SK-N-SH treated with all-trans-retinoic acid at 6 μM for 48 hours (cell line): ENCODE results near the gene EBP.

Source experiments
- ATAC-seq: fragments of 200-7000 bp; cut with Tn5 transposase; 3 replicates; pipeline ENCODE4 v1.9.1; 2020; ENCODE audit warnings: mild to moderate bottlenecking, moderate library complexity
- ARNTL ChIP-seq: fragments of 450-650 bp; formaldehyde crosslinking; IDR thresholded peaks from 2 replicates; pipeline ENCODE4 v1.5.0; 2020; ENCODE audit warnings: low read depth, mild to moderate bottlenecking, moderate library complexity, borderline replicate concordance
- BACH2 ChIP-seq: fragments of 250-450 bp; sonication (Bioruptor Pico); IDR thresholded peaks from 2 replicates; pipeline ENCODE4 v1.9.0; 2021; ENCODE audit warnings: mild to moderate bottlenecking, borderline replicate concordance
- CREB5 ChIP-seq: fragments of 250-450 bp; sonication (Bioruptor Pico); IDR thresholded peaks from 2 replicates; pipeline ENCODE4 v1.5.1; 2020; ENCODE audit warnings: low read depth, mild to moderate bottlenecking, moderate library complexity
- CSDC2 ChIP-seq: fragments of 250-450 bp; sonication (Bioruptor Pico); IDR thresholded peaks from 2 replicates; pipeline ENCODE4 v1.5.0; 2020; ENCODE audit warnings: mild to moderate bottlenecking, moderate library complexity
- ESRRG ChIP-seq: fragments of 250-450 bp; sonication (Bioruptor Pico); IDR thresholded peaks from 2 replicates; pipeline ENCODE4 v1.6.1; 2021; ENCODE audit warnings: mild to moderate bottlenecking
- GLIS3 ChIP-seq: fragments of 250-450 bp; sonication (Bioruptor Pico); IDR thresholded peaks from 2 replicates; pipeline ENCODE4 v1.5.0; 2020; ENCODE audit warnings: mild to moderate bottlenecking, moderate library complexity
- OSR1 ChIP-seq: fragments of 250-450 bp; sonication (Bioruptor Pico); IDR thresholded peaks from 2 replicates; pipeline ENCODE4 v1.8.0; 2022; ENCODE audit warnings: moderate library complexity, mild to moderate bottlenecking, inconsistent platforms
- POU6F1 ChIP-seq: fragments of 250-450 bp; sonication (Bioruptor Pico); IDR thresholded peaks from 2 replicates; pipeline ENCODE4 v1.8.0; 2021; ENCODE audit warnings: low read depth, mild to moderate bottlenecking, moderate library complexity, borderline replicate concordance
- RARB ChIP-seq: fragments of 250-450 bp; sonication (Bioruptor Pico); IDR thresholded peaks from 2 replicates; pipeline ENCODE4 v1.8.0; 2021; ENCODE audit warnings: mild to moderate bottlenecking, moderate library complexity
- SNAI2 ChIP-seq: fragments of 250-450 bp; sonication (Bioruptor Pico); IDR thresholded peaks from 2 replicates; pipeline ENCODE4 v1.5.0; 2020; ENCODE audit warnings: mild to moderate bottlenecking, moderate library complexity
- TCF4 ChIP-seq: fragments of 250-450 bp; sonication (Bioruptor Pico); IDR thresholded peaks from 2 replicates; pipeline ENCODE4 v1.8.0; 2021; ENCODE audit warnings: mild to moderate bottlenecking, moderate library complexity, borderline replicate concordance
- TOX ChIP-seq: fragments of 250-450 bp; sonication (Bioruptor Pico); IDR thresholded peaks from 2 replicates; pipeline ENCODE4 v1.8.0; 2021; ENCODE audit warnings: mild to moderate bottlenecking, moderate library complexity, borderline replicate concordance
- TSHZ2 ChIP-seq: fragments of 250-450 bp; sonication (Bioruptor Pico); IDR thresholded peaks from 2 replicates; pipeline ENCODE4 v1.5.0; 2020; ENCODE audit warnings: mild to moderate bottlenecking, moderate library complexity
- ZC3H10 ChIP-seq: fragments of 250-450 bp; sonication (Bioruptor Pico); IDR thresholded peaks from 2 replicates; pipeline ENCODE4 v1.5.1; 2021; ENCODE audit warnings: mild to moderate bottlenecking, moderate library complexity
- ZFP3 ChIP-seq: fragments of 250-450 bp; sonication (Bioruptor Pico); IDR thresholded peaks from 2 replicates; pipeline ENCODE4 v1.5.0; 2020; ENCODE audit warnings: mild to moderate bottlenecking, moderate library complexity
- ZFP30 ChIP-seq: fragments of 450-650 bp; formaldehyde crosslinking; IDR thresholded peaks from 2 replicates; pipeline ENCODE4 v1.5.0; 2022; ENCODE audit warnings: mild to moderate bottlenecking, moderate library complexity
- ZNF565 ChIP-seq: fragments of 450-650 bp; formaldehyde crosslinking; conservative IDR thresholded peaks from 2 replicates; pipeline ENCODE4 v1.5.0; 2020; ENCODE audit warnings: low read depth, mild to moderate bottlenecking, moderate library complexity
- ZNF70 ChIP-seq: fragments of 450-650 bp; formaldehyde crosslinking; IDR thresholded peaks from 2 replicates; pipeline ENCODE4 v1.5.0; 2020; ENCODE audit warnings: mild to moderate bottlenecking, moderate library complexity
- ZNF8 ChIP-seq: fragments of 450-650 bp; formaldehyde crosslinking; IDR thresholded peaks from 2 replicates; pipeline ENCODE4 v1.5.0; 2020; ENCODE audit warnings: mild to moderate bottlenecking, moderate library complexity
- TF ChIP-seq, protein P1 (sequence below): fragments of 250-450 bp; sonication (Bioruptor Pico); IDR thresholded peaks from 2 replicates; pipeline ENCODE4 v1.5.1; 2021; ENCODE audit warnings: mild to moderate bottlenecking, moderate library complexity
- TF ChIP-seq, protein P2 (sequence below): fragments of 250-450 bp; sonication (Bioruptor Pico); IDR thresholded peaks from 2 replicates; pipeline ENCODE4 v1.8.0; 2020; ENCODE audit warnings: mild to moderate bottlenecking, moderate library complexity, borderline replicate concordance

Gene EBP

GRCh38 chrX:48478806-48479205, 42.8 kb upstream of the EBP start:
- no peak for ATAC-seq
- TF ChIP-seq ZC3H10 (CRISPR knock-in tag) (no peak), ZFP3 (CRISPR knock-in tag) (no peak), SNAI2 (no peak), ARNTL (CRISPR knock-in tag) (no peak), ESRRG (no peak), TOX (CRISPR knock-in tag) (no peak), RARB (no peak), ZFP30 (no peak), ZNF8 (no peak), GLIS3 (CRISPR knock-in tag) (no peak)
- TF ChIP-seq, protein P1, sequence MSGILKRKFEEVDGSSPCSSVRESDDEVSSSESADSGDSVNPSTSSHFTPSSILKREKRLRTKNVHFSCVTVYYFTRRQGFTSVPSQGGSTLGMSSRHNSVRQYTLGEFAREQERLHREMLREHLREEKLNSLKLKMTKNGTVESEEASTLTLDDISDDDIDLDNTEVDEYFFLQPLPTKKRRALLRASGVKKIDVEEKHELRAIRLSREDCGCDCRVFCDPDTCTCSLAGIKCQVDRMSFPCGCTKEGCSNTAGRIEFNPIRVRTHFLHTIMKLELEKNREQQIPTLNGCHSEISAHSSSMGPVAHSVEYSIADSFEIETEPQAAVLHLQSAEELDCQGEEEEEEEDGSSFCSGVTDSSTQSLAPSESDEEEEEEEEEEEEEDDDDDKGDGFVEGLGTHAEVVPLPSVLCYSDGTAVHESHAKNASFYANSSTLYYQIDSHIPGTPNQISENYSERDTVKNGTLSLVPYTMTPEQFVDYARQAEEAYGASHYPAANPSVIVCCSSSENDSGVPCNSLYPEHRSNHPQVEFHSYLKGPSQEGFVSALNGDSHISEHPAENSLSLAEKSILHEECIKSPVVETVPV (CRISPR knock-in tag): no peak

DNA sequence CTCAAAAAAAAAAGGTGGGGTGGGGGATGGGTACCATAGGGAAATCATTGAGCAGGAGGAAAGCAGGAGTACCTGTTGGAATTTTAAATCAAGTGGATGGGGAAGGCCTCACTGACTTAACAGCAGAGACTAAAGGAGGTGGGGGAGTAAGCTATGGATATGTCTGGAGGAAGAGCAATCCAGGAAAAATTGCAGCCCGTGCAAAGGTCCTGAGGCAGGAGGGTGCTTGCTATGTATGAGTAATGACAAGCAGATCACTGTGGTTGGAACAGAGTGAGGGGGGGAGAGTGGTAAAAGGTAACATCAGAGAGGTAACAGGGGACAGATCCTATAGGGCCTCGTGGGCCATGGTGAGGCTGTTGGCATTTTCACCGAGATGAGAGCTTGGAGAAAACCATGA, 41.5 kb upstream of the EBP start:
- ATAC-seq: no peak
- no peak for TF ChIP-seq ZFP30
- TF ChIP-seq ZC3H10 (CRISPR knock-in tag): no peak
- TF ChIP-seq, protein P2, sequence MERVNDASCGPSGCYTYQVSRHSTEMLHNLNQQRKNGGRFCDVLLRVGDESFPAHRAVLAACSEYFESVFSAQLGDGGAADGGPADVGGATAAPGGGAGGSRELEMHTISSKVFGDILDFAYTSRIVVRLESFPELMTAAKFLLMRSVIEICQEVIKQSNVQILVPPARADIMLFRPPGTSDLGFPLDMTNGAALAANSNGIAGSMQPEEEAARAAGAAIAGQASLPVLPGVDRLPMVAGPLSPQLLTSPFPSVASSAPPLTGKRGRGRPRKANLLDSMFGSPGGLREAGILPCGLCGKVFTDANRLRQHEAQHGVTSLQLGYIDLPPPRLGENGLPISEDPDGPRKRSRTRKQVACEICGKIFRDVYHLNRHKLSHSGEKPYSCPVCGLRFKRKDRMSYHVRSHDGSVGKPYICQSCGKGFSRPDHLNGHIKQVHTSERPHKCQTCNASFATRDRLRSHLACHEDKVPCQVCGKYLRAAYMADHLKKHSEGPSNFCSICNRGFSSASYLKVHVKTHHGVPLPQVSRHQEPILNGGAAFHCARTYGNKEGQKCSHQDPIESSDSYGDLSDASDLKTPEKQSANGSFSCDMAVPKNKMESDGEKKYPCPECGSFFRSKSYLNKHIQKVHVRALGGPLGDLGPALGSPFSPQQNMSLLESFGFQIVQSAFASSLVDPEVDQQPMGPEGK (CRISPR knock-in tag): no peak
- TF ChIP-seq TSHZ2 (CRISPR knock-in tag): no peak
- no peak for TF ChIP-seq SNAI2
- TF ChIP-seq, protein P1 (CRISPR knock-in tag): no peak
- TF ChIP-seq POU6F1 (CRISPR knock-in tag): no peak
- TF ChIP-seq ZNF565: no peak
- no peak for TF ChIP-seq CSDC2 (CRISPR knock-in tag)
- no peak for TF ChIP-seq GLIS3 (CRISPR knock-in tag)
- no peak for TF ChIP-seq OSR1 (CRISPR knock-in tag)
- no peak for TF ChIP-seq CREB5 (CRISPR knock-in tag)
- TF ChIP-seq BACH2 (CRISPR knock-in tag): no peak
- TF ChIP-seq TCF4: no peak
- no peak for TF ChIP-seq ZFP3 (CRISPR knock-in tag)
- no peak for TF ChIP-seq ZNF70 (CRISPR knock-in tag)
- TF ChIP-seq ZNF8: no peak
- no peak for TF ChIP-seq TOX (CRISPR knock-in tag)
- no peak for TF ChIP-seq ARNTL (CRISPR knock-in tag)
